Measurements from ENCODE around the gene PIGO. TPM values are rescaled to one million over a fixed set of nuclear protein-coding genes. Genes with fewer than 3 reads are reported as not detected.

PIGO gene
- total and polyA plus RNA-seq, 2 of the 4 experiments (the other 2 are of a cell fraction) = 9.3 to 18.2 TPM

GRCh38 chr9:35106343-35106730 is 9.9 kb upstream of the PIGO start:
- Histone ChIP-seq H3K79me1 (ENCODE audit: low read depth in 1 of 2, low read length in 2 of 2) (peaks cover 30 to 47% of the 10 kb centered on the region in 2 experiments), H3K56ac (ENCODE audit: extremely low read depth, insufficient read depth, low read length) (no peak overlapping the region), H2BK15ac (ENCODE audit: low read depth, low read length) (no peak overlapping the region), H3K27ac (ENCODE audit: insufficient read depth, low read length) (no peak overlapping the region), H2BK120ac (ENCODE audit: low read depth, low read length) (no peak overlapping the region), H4K91ac (ENCODE audit: insufficient read depth, low read depth, low read length) (no peak overlapping the region), H3K23ac (ENCODE audit: low read depth, low read length) (no peak overlapping the region), H3K9me3 (ENCODE audit: control insufficient read depth, insufficient read depth, low read length) (no peaks in the 10 kb centered on the region), H4K8ac (ENCODE audit: low read depth in 2 of 2, low read length in 2 of 2) (no peak overlapping the region), H3K36me3 (ENCODE audit: control insufficient read depth, insufficient read depth, low read length) (peaks cover 37% of the 10 kb centered on the region), H3K4me1 (ENCODE audit: control insufficient read depth, insufficient read depth, low read length) (peaks cover 15% of the 10 kb centered on the region), H3K9ac (ENCODE audit: low read depth, low read length) (no peak overlapping the region), H3K14ac (replicated peaks; ENCODE audit: low read depth, low read length) (no peak overlapping the region), H2BK20ac (ENCODE audit: low read depth, low read length) (no peak overlapping the region), H4K5ac (ENCODE audit: low read depth, low read length) (no peak overlapping the region), H3K4me2 (ENCODE audit: low read depth, low read length) (no peak overlapping the region), H3K27me3 (ENCODE audit: control insufficient read depth, insufficient read depth, low read length) (no peaks in the 10 kb centered on the region), H2AK9ac (replicated peaks; ENCODE audit: low read depth, low read length, poor library complexity) (no peak overlapping the region), H2BK5ac (ENCODE audit: low read depth, low read length, poor library complexity, severe bottlenecking) (no peak overlapping the region), H3K9me1 (ENCODE audit: insufficient read depth, low read length) (peaks cover 29% of the 10 kb centered on the region), H2AK5ac (ENCODE audit: low read depth, low read length) (no peak overlapping the region), H3K18ac (ENCODE audit: low read depth, low read length) (no peak overlapping the region), H3K4ac (ENCODE audit: low read depth, low read length) (no peak overlapping the region), H3K4me3 (ENCODE audit: insufficient read depth, low read depth, low read length) (no peak overlapping the region), H4K20me1 (ENCODE audit: insufficient read depth, low read length) (peaks cover 9% of the 10 kb centered on the region; the same call in 1 of the 2 replicates), H2AFZ (replicated peaks; ENCODE audit: low read length, poor library complexity) (no peak overlapping the region)
- in situ Hi-C loops (cut with MboI; ENCODE audit: low sequenced_read_pairs) (no loop called here), dilution Hi-C loops (cut with HindIII; ENCODE audit: low sequenced_read_pairs, unreplicated experiment) (no loop called here), intact Hi-C loops (cut with micrococcal nuclease) (no loop called here)
- WGBS, 2 experiments (ENCODE audit: extremely low coverage in 2 of 2, insufficient read length in 1 of 2) = no CpG with 5 or more reads among the region's 7 CpGs
- TF ChIP-seq USF2 (IDR thresholded peaks at IDR 0.05; ENCODE audit: low read depth, low read length) (no peak), MAZ (IDR thresholded peaks at IDR 0.05; ENCODE audit: borderline replicate concordance, low read depth, low read length) (no peak), MAFK (IDR thresholded peaks at IDR 0.05; ENCODE audit: low read depth, low read length) (no peak), RFX5 (IDR thresholded peaks at IDR 0.05; ENCODE audit: low read depth, low read length) (no peak), NFE2L2 (IDR thresholded peaks at IDR 0.05; ENCODE audit: low read depth, low read length) (no peak), CHD1 (IDR thresholded peaks at IDR 0.05; ENCODE audit: low read depth, low read length) (no peak), MXI1 (IDR thresholded peaks at IDR 0.05; ENCODE audit: borderline replicate concordance, low read depth, low read length) (no peak), RCOR1 (IDR thresholded peaks at IDR 0.05; ENCODE audit: insufficient replicate concordance, low read length) (no peak), BHLHE40 (IDR thresholded peaks at IDR 0.05; ENCODE audit: low read depth, low read length) (no peak), SMC3 (IDR thresholded peaks at IDR 0.05; ENCODE audit: low read depth, low read length) (no peak), FOS (IDR thresholded peaks at IDR 0.05; ENCODE audit: low read depth, low read length) (no peak), RAD21 (IDR thresholded peaks at IDR 0.05; ENCODE audit: low read length) (no peak), POLR2A (IDR thresholded peaks at IDR 0.05; ENCODE audit: low read depth, low read length) (no peak)
- TF ChIP-seq, protein P1, sequence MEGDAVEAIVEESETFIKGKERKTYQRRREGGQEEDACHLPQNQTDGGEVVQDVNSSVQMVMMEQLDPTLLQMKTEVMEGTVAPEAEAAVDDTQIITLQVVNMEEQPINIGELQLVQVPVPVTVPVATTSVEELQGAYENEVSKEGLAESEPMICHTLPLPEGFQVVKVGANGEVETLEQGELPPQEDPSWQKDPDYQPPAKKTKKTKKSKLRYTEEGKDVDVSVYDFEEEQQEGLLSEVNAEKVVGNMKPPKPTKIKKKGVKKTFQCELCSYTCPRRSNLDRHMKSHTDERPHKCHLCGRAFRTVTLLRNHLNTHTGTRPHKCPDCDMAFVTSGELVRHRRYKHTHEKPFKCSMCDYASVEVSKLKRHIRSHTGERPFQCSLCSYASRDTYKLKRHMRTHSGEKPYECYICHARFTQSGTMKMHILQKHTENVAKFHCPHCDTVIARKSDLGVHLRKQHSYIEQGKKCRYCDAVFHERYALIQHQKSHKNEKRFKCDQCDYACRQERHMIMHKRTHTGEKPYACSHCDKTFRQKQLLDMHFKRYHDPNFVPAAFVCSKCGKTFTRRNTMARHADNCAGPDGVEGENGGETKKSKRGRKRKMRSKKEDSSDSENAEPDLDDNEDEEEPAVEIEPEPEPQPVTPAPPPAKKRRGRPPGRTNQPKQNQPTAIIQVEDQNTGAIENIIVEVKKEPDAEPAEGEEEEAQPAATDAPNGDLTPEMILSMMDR (conservative IDR thresholded peaks at IDR 0.05; ENCODE audit: low read depth, low read length) = no peak
- TF ChIP-seq, protein P2, sequence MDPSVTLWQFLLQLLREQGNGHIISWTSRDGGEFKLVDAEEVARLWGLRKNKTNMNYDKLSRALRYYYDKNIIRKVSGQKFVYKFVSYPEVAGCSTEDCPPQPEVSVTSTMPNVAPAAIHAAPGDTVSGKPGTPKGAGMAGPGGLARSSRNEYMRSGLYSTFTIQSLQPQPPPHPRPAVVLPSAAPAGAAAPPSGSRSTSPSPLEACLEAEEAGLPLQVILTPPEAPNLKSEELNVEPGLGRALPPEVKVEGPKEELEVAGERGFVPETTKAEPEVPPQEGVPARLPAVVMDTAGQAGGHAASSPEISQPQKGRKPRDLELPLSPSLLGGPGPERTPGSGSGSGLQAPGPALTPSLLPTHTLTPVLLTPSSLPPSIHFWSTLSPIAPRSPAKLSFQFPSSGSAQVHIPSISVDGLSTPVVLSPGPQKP (IDR thresholded peaks at IDR 0.05; ENCODE audit: borderline replicate concordance, low read depth, low read length) = no peak
- ATAC-seq (ENCODE audit: low read depth) = no peak
- no TSS peak for BruUV-seq (replicated peaks)
- ChIA-PET CTCF (no interaction called here), POLR2A (ENCODE audit: unreplicated experiment) (no interaction called here)
- no peak for DNase-seq
